ENCODE data around the gene SERPINI1.

SERPINI1 gene

DNA sequence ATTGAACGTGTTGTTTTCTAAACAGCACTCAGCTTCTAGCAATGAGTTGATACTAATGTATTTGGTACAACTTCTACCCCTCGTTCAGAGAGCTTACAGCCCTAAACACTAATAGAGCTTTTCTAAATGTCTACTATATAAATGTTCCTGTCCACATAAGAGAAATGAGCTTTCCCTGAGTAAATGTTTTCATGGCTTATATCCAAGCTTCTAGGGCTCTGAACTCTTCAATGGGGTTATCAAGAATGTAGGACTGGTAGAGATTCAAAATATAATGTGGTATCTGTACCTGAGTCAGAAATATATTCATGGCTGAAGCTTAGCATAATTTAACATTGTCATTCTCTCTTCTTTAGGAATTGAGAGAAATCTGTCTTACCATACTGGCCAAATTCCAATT lies 73.4 kb downstream of the SERPINI1 start:
- H3K27ac ChIP-seq: no peak overlapping the region
- no peak for TF ChIP-seq CTCF (conservative IDR thresholded peaks at IDR 0.05)
- TF ChIP-seq ZFX (IDR thresholded peaks at IDR 0.05): no peak

- no peak for TF ChIP-seq CTCF (conservative IDR thresholded peaks at IDR 0.05)
- TF ChIP-seq ZFX (IDR thresholded peaks at IDR 0.05): no peak
- no peak overlapping the region for H3K27ac ChIP-seq
These were observed 74.7 kb downstream of the SERPINI1 start for GRCh38 chr3:167810236-167810635.

- H3K27ac ChIP-seq: no peak overlapping the region
- TF ChIP-seq ZFX (IDR thresholded peaks at IDR 0.05) (no peak), CTCF (conservative IDR thresholded peaks at IDR 0.05) (no peak)
These were observed 75.5 kb downstream of the SERPINI1 start for GRCh38 chr3:167811031-167811430.

DNA sequence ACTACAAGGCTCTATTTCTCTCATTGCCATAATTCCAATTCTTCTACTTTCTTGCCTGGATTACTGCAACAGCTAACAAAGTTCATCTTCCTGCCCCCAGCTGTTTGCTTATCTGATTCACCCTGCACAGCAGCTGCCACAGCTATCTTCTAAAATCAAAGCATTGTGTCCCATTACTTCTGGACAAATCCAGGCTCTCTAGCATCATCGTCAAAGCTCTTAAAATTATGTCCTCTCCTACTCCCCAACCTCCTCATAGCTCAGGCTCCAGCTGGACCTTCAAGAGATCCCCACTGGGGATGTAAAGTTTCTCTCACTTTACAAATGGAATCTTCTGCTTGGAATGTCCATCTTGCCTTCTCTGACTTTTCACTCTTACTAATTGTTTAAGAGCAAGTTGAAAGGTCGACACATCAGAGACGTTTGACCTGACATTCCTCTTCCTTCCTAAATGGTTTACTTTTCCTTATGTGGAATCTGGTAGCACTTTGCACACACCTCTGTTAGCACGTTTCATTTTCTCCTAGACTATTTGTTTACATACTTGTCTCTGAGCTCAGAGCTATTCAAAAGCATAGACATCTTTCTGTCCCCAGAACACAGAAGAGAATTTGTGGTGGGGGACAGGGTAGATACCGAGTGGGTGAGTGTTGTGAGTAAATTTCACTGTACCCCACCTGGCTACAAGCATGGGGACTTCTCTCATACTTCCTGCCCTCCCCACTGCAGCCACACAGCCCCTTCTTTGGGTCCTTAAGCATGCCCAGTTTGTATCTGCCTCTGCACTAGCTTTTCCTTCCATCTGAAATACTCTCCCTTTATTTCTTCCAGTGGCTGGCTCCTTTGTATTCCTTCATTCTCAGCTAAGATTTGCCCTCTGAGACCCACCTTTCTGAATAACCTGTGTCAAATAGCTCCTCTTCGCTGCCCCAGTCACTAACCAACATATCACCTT lies 77.9 kb downstream of the SERPINI1 start:
- H3K27ac ChIP-seq: no peak overlapping the region
- TF ChIP-seq ZFX (IDR thresholded peaks at IDR 0.05) (no peak), CTCF (conservative IDR thresholded peaks at IDR 0.05) (no peak)

DNA sequence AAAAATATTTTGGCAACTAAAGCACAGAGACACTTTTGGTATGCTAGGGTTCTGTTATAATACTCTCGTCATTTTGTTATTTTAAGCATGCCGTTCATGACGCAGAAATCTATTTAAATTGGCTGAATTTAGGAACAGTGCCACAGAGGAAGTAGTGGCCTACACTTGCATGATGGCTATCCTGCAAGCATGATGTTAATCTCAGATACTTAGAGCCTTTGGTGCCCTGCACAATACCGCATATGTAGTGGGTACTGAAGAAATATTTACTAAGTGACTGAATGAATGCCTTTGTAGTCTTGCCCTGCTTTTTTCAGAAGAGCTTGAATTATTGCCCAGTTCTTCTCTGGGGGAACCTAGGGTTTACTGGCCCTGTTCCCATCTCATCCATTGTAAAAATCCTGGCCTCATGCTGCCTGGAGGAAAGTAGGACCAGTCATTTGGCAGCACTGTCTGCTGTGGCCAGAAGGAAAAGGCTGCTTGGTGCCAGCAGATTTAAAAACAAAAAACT lies 79.0 kb downstream of the SERPINI1 start:
- no peak overlapping the region for H3K27ac ChIP-seq
- TF ChIP-seq ZFX (IDR thresholded peaks at IDR 0.05): no peak

- no peak overlapping the region for H3K27ac ChIP-seq
- TF ChIP-seq ZFX (IDR thresholded peaks at IDR 0.05) (no peak), CTCF (conservative IDR thresholded peaks at IDR 0.05) (no peak)
These were observed 81.4 kb downstream of the SERPINI1 start for GRCh38 chr3:167816953-167817352.

DNA sequence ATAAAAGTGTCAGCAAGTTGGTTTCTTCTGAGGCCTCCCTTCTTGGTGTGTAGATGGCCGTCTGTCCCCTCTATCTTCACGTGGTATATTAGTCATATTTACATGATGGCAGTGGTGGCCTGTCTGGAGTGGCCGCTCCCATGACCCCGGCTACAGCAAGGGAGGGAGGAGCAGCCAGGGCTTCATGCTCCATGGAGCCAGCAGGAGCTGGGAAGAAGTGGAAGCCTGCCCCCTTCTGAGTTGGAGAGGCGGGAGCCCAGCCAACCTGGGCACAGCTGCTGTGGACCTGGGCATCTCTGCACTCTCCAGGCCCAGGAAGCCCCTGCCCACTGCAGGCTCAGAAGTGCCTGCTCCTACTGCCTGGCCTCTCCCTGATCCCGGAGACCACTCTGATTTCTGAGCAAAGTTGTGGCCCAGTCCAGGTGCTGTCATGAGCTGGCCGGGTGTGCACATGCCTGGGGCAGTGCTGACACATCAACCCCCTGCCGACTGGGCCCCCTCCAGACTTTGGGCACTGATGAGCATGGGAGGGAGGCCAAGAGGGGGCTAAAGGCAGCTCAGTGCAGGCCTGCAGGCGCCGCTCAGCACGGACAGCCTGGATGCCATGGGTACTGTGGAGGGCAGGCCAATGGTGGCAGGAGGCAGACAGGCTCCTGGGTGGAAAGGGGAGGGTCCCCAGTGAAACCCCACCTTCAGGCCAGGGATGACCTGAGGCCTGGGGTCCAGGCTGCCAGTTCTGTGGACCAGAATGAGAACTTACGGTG lies 84.8 kb downstream of the SERPINI1 start:
- TF ChIP-seq ZFX (IDR thresholded peaks at IDR 0.05) (no peak), CTCF (conservative IDR thresholded peaks at IDR 0.05) (no peak)
- no peak overlapping the region for H3K27ac ChIP-seq

Data from C4-2B (cell line).